HepG2 (cell line): Measurements from ENCODE around the gene LITAFD. TPM values are rescaled to one million over a fixed set of nuclear protein-coding genes. Genes with fewer than 3 reads are reported as not detected.

Source experiments
- AHR ChIP-seq: IDR thresholded peaks from 2 replicates; pipeline ENCODE4 v1.6.1; 2018; ENCODE audit warnings: missing genetic modification reagents, missing compliant biosample characterization
- CEBPG ChIP-seq: IDR thresholded peaks from 2 replicates; pipeline ENCODE4 v1.6.1; 2016
- CREB1 ChIP-seq, 2 experiments: fragments of 450-650 bp in 1 of 2; IDR thresholded peaks; 2 replicates each; pipeline ENCODE4 v1.6.1; 2016 to 2017; ENCODE audit warnings: control low read depth in 1 of 2, mild to moderate bottlenecking in 1 of 2, missing compliant biosample characterization in 1 of 2, missing genetic modification characterization in 1 of 2
- FOXA3 ChIP-seq: IDR thresholded peaks from 2 replicates; pipeline ENCODE4 v1.6.1; 2016; ENCODE audit warnings: missing genetic modification reagents, missing compliant biosample characterization
- KLF6 ChIP-seq: IDR thresholded peaks from 2 replicates; pipeline ENCODE4 v1.8.0; 2016; ENCODE audit warnings: missing biosample characterization, missing genetic modification reagents
- LCORL ChIP-seq, 2 experiments: fragments of 450-650 bp in 1 of 2; sonication (generic) in 1 of 2; formaldehyde crosslinking in 1 of 2; IDR thresholded peaks; 2 replicates each; pipeline versions ENCODE4 v1.5.0 to v1.6.1; 2017 to 2020; ENCODE audit warnings: antibody characterized with exemption in 1 of 2, missing genetic modification reagents in 1 of 2
- MAZ ChIP-seq, 2 experiments: sonication (generic) in 1 of 2; formaldehyde crosslinking in 1 of 2; IDR thresholded peaks; 2 replicates each; pipeline versions ENCODE4 v1.5.0 to v1.6.1; 2012 to 2020; ENCODE audit warnings: low read depth in 2 of 2, mild to moderate bottlenecking in 2 of 2, borderline replicate concordance in 1 of 2, improper control_type of control experiment in 1 of 2, low read length in 1 of 2, missing genetic modification reagents in 1 of 2, moderate library complexity in 1 of 2
- MTF1 ChIP-seq: sonication (generic); formaldehyde crosslinking; IDR thresholded peaks from 2 replicates; pipeline ENCODE4 v1.5.0; 2020; ENCODE audit warnings: missing genetic modification reagents
- PITX1 ChIP-seq: sonication (generic); formaldehyde crosslinking; IDR thresholded peaks from 2 replicates; pipeline ENCODE4 v1.5.1; 2020; ENCODE audit warnings: mild to moderate bottlenecking, missing genetic modification reagents
- SCMH1 ChIP-seq: sonication (generic); formaldehyde crosslinking; IDR thresholded peaks from 2 replicates; pipeline ENCODE4 v1.9.0; 2021; ENCODE audit warnings: missing genetic modification reagents, mild to moderate bottlenecking, borderline replicate concordance
- SIX4 ChIP-seq: sonication (generic); formaldehyde crosslinking; IDR thresholded peaks from 2 replicates; pipeline ENCODE4 v1.4.0; 2020; ENCODE audit warnings: missing genetic modification reagents
- SUZ12 ChIP-seq: fragments of 150-350 bp; IDR thresholded peaks from 2 replicates; pipeline ENCODE4 v1.6.1; 2014; ENCODE audit warnings: low read depth, low read length
- ZFP36L2 ChIP-seq: sonication (generic); formaldehyde crosslinking; IDR thresholded peaks from 2 replicates; pipeline ENCODE4 v1.4.0; 2020; ENCODE audit warnings: missing genetic modification reagents
- ZNF282 ChIP-seq: fragments of 450-650 bp; IDR thresholded peaks from 2 replicates; pipeline ENCODE4 v1.6.1; 2018; ENCODE audit not compliant: partially characterized antibody
- ZNF782 ChIP-seq: sonication (generic); formaldehyde crosslinking; IDR thresholded peaks from 2 replicates; pipeline ENCODE4 v1.4.0; 2020; ENCODE audit warnings: missing genetic modification reagents, mild to moderate bottlenecking, borderline replicate concordance
- polyA plus RNA-seq, 8 experiments: library from polyadenylated mRNA; depleted of rRNA in 3 of 8; stranded (reverse) in 7 of 8; unstranded in 1 of 8; fragments of >200 nt; fragmentation: Illumina TruSeq in 4 of 8; extraction: Trizol in 4 of 8; gene quantifications; 2 replicates each; pipeline versions ENCODE4 v1.2.1 to v1.2.3, GENCODE V29; 2011 to 2016; ENCODE audit warnings: low read depth in 4 of 8, missing spikeins in 1 of 8, mixed read lengths in 1 of 8; ENCODE audit not compliant: insufficient read depth in 1 of 8
- total RNA-seq, 5 experiments: library from RNA; depleted of rRNA; stranded (reverse); fragments of >200 nt; fragmentation: Illumina TruSeq; extraction: Trizol; gene quantifications; 2 replicates each; pipeline ENCODE4 v1.2.3, GENCODE V29; 2016; ENCODE audit warnings: low read depth in 1 of 5
- TF ChIP-seq, protein P1 (sequence below), 2 experiments: sonication (generic) in 1 of 2; formaldehyde crosslinking in 1 of 2; IDR thresholded peaks; 2 replicates each; pipeline versions ENCODE4 v1.5.1 to v1.6.1; 2011 to 2020; ENCODE audit warnings: borderline replicate concordance in 1 of 2, low read depth in 1 of 2, low read length in 1 of 2, mild to moderate bottlenecking in 1 of 2, missing genetic modification reagents in 1 of 2, moderate library complexity in 1 of 2
- TF ChIP-seq, protein P2 (sequence below): sonication (generic); formaldehyde crosslinking; IDR thresholded peaks from 2 replicates; pipeline ENCODE4 v1.4.0; 2020; ENCODE audit warnings: missing genetic modification reagents, borderline replicate concordance
- TF ChIP-seq, protein P3 (sequence below): sonication (generic); formaldehyde crosslinking; IDR thresholded peaks from 2 replicates; pipeline ENCODE4 v1.4.0; 2020; ENCODE audit warnings: missing genetic modification reagents, borderline replicate concordance
- TF ChIP-seq, protein P4 (sequence below): sonication (generic); formaldehyde crosslinking; conservative IDR thresholded peaks from 2 replicates; pipeline ENCODE4 v1.5.0; 2020; ENCODE audit warnings: missing genetic modification reagents
- TF ChIP-seq, protein P5 (sequence below): sonication (generic); formaldehyde crosslinking; IDR thresholded peaks from 2 replicates; pipeline ENCODE4 v1.5.0; 2020; ENCODE audit warnings: missing genetic modification reagents

LITAFD gene
- total and polyA plus RNA-seq, 2 of the 13 experiments (the other 11 are each of a cell fraction or from before 2014, with no cell fraction given) = not detected

DNA sequence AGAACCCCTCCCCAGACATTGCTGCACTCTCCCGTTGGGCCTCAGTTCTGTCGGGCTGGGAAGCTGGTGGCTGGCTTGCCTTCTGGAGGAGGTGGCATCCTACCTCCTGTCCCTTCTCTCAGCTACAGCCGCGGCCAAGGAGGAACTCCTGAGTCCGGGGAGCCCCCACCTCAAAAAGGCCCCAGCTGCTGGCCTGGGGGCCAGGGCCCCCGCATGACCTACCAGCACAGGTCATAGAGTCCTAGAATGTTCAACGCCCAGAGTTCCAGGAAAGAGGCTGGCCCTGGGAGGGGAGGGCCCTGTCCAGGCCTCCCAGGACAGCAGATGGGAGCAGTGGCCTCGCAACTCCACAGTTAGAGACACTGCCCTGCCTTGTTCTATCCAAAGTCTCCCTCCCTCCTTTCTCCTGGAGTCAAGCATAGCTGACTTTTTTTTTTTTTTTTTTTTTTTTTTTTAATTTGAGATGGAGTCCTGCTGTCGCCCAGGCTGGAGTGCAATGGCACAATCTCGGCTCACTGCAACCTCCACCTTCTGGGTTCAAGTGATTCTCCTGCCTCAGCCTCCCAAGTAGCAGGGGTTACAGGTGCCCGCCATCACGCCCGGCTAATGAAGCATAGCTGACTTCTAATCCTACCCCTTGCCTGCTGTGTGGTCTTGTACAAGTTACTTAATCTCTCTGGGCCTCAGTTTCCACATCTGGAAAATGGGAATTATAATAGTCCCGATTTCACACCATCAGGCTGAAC, 20.4 kb upstream of the LITAFD start (continued):
- TF ChIP-seq, protein P1, sequence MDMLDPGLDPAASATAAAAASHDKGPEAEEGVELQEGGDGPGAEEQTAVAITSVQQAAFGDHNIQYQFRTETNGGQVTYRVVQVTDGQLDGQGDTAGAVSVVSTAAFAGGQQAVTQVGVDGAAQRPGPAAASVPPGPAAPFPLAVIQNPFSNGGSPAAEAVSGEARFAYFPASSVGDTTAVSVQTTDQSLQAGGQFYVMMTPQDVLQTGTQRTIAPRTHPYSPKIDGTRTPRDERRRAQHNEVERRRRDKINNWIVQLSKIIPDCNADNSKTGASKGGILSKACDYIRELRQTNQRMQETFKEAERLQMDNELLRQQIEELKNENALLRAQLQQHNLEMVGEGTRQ (IDR thresholded peaks at IDR 0.05; ENCODE audit: low read depth, low read length) = no peak
- TF ChIP-seq, protein P1 (CRISPR knock-in tag; IDR thresholded peaks at IDR 0.05; ENCODE audit: borderline replicate concordance) = no peak
- TF ChIP-seq CEBPG (CRISPR knock-in tag) = no peak
- no peak for TF ChIP-seq CREB1 (IDR thresholded peaks at IDR 0.05)
- no peak for TF ChIP-seq CREB1 (CRISPR knock-in tag; IDR thresholded peaks at IDR 0.05)
- no peak; the same call in 1 of the 2 replicates for TF ChIP-seq FOXA3
- no peak for TF ChIP-seq LCORL (IDR thresholded peaks at IDR 0.05)
- no peak for TF ChIP-seq LCORL (CRISPR knock-in tag; IDR thresholded peaks at IDR 0.05)
- TF ChIP-seq MAZ (IDR thresholded peaks at IDR 0.05; ENCODE audit: borderline replicate concordance, low read depth, low read length) = no peak
- no peak for TF ChIP-seq MAZ (CRISPR knock-in tag; IDR thresholded peaks at IDR 0.05; ENCODE audit: low read depth)
- TF ChIP-seq SUZ12 = no peak
- TF ChIP-seq, protein P2, sequence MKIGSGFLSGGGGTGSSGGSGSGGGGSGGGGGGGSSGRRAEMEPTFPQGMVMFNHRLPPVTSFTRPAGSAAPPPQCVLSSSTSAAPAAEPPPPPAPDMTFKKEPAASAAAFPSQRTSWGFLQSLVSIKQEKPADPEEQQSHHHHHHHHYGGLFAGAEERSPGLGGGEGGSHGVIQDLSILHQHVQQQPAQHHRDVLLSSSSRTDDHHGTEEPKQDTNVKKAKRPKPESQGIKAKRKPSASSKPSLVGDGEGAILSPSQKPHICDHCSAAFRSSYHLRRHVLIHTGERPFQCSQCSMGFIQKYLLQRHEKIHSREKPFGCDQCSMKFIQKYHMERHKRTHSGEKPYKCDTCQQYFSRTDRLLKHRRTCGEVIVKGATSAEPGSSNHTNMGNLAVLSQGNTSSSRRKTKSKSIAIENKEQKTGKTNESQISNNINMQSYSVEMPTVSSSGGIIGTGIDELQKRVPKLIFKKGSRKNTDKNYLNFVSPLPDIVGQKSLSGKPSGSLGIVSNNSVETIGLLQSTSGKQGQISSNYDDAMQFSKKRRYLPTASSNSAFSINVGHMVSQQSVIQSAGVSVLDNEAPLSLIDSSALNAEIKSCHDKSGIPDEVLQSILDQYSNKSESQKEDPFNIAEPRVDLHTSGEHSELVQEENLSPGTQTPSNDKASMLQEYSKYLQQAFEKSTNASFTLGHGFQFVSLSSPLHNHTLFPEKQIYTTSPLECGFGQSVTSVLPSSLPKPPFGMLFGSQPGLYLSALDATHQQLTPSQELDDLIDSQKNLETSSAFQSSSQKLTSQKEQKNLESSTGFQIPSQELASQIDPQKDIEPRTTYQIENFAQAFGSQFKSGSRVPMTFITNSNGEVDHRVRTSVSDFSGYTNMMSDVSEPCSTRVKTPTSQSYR (CRISPR knock-in tag) = no peak
- TF ChIP-seq, protein P3, sequence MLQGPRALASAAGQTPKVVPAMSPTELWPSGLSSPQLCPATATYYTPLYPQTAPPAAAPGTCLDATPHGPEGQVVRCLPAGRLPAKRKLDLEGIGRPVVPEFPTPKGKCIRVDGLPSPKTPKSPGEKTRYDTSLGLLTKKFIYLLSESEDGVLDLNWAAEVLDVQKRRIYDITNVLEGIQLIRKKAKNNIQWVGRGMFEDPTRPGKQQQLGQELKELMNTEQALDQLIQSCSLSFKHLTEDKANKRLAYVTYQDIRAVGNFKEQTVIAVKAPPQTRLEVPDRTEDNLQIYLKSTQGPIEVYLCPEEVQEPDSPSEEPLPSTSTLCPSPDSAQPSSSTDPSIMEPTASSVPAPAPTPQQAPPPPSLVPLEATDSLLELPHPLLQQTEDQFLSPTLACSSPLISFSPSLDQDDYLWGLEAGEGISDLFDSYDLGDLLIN (CRISPR knock-in tag) = no peak
- peak; percentile 1; the same call in 1 of the 2 replicates for TF ChIP-seq PITX1 (CRISPR knock-in tag)
- TF ChIP-seq SIX4 = 0 out of 2 replicates have a peak, but pooled peaks have one; percentile 21
- TF ChIP-seq ZNF782 (CRISPR knock-in tag) = no peak
- no peak; the same call in 1 of the 2 replicates for TF ChIP-seq AHR (CRISPR knock-in tag)
- no peak for TF ChIP-seq KLF6 (CRISPR knock-in tag)
- TF ChIP-seq ZFP36L2 = no peak
- no peak for TF ChIP-seq ZNF282
- TF ChIP-seq SCMH1 (CRISPR knock-in tag) = no peak
- TF ChIP-seq MTF1 (CRISPR knock-in tag) = no peak
- TF ChIP-seq, protein P4, sequence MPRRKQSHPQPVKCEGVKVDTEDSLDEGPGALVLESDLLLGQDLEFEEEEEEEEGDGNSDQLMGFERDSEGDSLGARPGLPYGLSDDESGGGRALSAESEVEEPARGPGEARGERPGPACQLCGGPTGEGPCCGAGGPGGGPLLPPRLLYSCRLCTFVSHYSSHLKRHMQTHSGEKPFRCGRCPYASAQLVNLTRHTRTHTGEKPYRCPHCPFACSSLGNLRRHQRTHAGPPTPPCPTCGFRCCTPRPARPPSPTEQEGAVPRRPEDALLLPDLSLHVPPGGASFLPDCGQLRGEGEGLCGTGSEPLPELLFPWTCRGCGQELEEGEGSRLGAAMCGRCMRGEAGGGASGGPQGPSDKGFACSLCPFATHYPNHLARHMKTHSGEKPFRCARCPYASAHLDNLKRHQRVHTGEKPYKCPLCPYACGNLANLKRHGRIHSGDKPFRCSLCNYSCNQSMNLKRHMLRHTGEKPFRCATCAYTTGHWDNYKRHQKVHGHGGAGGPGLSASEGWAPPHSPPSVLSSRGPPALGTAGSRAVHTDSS = no peak
- TF ChIP-seq, protein P5, sequence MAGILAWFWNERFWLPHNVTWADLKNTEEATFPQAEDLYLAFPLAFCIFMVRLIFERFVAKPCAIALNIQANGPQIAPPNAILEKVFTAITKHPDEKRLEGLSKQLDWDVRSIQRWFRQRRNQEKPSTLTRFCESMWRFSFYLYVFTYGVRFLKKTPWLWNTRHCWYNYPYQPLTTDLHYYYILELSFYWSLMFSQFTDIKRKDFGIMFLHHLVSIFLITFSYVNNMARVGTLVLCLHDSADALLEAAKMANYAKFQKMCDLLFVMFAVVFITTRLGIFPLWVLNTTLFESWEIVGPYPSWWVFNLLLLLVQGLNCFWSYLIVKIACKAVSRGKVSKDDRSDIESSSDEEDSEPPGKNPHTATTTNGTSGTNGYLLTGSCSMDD (CRISPR knock-in tag) = no peak; the same call in 1 of the 2 replicates
